Thyroid gland (tissue), 4 donors: ENCODE measurements around the gene IQGAP1. TPM values are rescaled to one million over a fixed set of nuclear protein-coding genes. Genes with fewer than 3 reads are reported as not detected.

Experiments used
- DNase-seq, 2 donors: peaks; one replicate each; pipeline ENCODE4 v3.0.0-alpha.2; 2019
- H3K27ac ChIP-seq, 3 donors: fragments of 200-600 bp; sonication (generic); 1 replicate in 2 of 3; 2 replicates in 1 of 3; pipeline ENCODE4 v1.5.1; 2016 to 2019; ENCODE audit warnings: mild to moderate bottlenecking in 1 of 3, moderate library complexity in 1 of 3
- H3K27me3 ChIP-seq: fragments of 200-600 bp; sonication (generic); one replicate; pipeline ENCODE4 v1.5.1; 2019
- H3K36me3 ChIP-seq, 2 donors: fragments of 200-600 bp; sonication (generic); one replicate each; pipeline ENCODE4 v1.5.1; 2016 to 2019
- H3K4me1 ChIP-seq, 2 donors: fragments of 200-600 bp; sonication (generic); one replicate each; pipeline ENCODE4 v1.5.1; 2017 to 2019
- H3K4me3 ChIP-seq, 3 donors: fragments of 200-600 bp; sonication (generic); replicated peaks in 1 of 3; 1 replicate in 2 of 3; 2 replicates in 1 of 3; pipeline ENCODE4 v1.5.1; 2016; ENCODE audit warnings: mild to moderate bottlenecking in 1 of 3
- H3K9me3 ChIP-seq: fragments of 200-600 bp; sonication (generic); one replicate; pipeline ENCODE4 v1.5.1; 2017
- POLR2A ChIP-seq, 2 donors: fragments of 450-650 bp; IDR thresholded peaks; one replicate each; pipeline ENCODE4 v1.6.1; 2017; ENCODE audit warnings: antibody characterized with exemption in 2 of 2, mild to moderate bottlenecking in 2 of 2, moderate library complexity in 1 of 2
- WGBS, 2 donors: methylation state at CpG; one replicate each; pipeline ENCODE4 v1.1.5; 2017; 5-methylcytosine and 5-hydroxymethylcytosine counted together
- intact Hi-C: fragments of 100-400 bp; cut with DNase I; formaldehyde crosslinking; loops from one replicate; pipeline ENCODE4 v1.15.1; 2023
- total RNA-seq, 4 donors: library from RNA; depleted of rRNA; stranded (reverse); fragments of >200 nt; gene quantifications; one replicate each; pipeline ENCODE4 v1.2.3, GENCODE V29; 2016
- TF ChIP-seq, protein P1 (sequence below), 6 experiments: fragments of 200-600 bp in 3 of 6; fragments of 450-650 bp in 3 of 6; sonication (generic) in 3 of 6; IDR thresholded peaks; one replicate each; pipeline ENCODE4 v1.5.1; 2016 to 2019; ENCODE audit warnings: antibody characterized with exemption in 6 of 6, mild to moderate bottlenecking in 2 of 6, inconsistent platforms in 1 of 6, moderate library complexity in 1 of 6

IQGAP1 gene
- total RNA-seq, 4 donors from 2014 or later: 222 to 290 (median 247) TPM

DNA sequence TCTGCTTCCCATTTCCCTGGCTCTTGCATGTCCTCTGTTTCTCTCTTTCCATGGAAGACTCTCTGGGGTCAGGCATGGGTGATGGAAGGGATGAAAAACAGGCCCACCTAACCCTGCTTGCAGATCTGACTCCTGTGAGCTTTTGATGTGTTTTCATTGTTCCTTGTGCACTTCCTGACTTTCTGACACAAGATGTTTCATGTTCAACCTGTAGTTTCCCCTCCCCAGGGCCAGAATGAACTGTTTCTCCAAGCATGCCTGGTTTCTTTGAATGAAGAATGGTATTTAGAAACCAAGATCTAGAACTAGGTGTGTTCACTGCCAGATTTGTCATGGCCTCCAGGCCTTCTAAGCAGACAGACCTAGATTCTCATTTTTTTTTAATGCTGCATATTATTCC lies 105.6 kb downstream of the IQGAP1 start:
- H3K27me3 ChIP-seq: no peaks in the 10 kb centered on the region
- no peaks in the 10 kb centered on the region for H3K9me3 ChIP-seq
- no peak overlapping the region for H3K27ac ChIP-seq
- DNase-seq: no peak
- H3K4me1 ChIP-seq: peaks cover 0 to 6% of the 10 kb centered on the region in 2 donors
- H3K36me3 ChIP-seq: peaks cover 74 to 80% of the 10 kb centered on the region in 2 donors
- no peak overlapping the region for H3K4me3 ChIP-seq
- intact Hi-C loops: no loop called here
- TF ChIP-seq, protein P1, sequence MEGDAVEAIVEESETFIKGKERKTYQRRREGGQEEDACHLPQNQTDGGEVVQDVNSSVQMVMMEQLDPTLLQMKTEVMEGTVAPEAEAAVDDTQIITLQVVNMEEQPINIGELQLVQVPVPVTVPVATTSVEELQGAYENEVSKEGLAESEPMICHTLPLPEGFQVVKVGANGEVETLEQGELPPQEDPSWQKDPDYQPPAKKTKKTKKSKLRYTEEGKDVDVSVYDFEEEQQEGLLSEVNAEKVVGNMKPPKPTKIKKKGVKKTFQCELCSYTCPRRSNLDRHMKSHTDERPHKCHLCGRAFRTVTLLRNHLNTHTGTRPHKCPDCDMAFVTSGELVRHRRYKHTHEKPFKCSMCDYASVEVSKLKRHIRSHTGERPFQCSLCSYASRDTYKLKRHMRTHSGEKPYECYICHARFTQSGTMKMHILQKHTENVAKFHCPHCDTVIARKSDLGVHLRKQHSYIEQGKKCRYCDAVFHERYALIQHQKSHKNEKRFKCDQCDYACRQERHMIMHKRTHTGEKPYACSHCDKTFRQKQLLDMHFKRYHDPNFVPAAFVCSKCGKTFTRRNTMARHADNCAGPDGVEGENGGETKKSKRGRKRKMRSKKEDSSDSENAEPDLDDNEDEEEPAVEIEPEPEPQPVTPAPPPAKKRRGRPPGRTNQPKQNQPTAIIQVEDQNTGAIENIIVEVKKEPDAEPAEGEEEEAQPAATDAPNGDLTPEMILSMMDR (IDR thresholded peaks at IDR 0.05): no peak
- TF ChIP-seq POLR2A (IDR thresholded peaks at IDR 0.05): no peak

- DNase-seq: no peak
- H3K9me3 ChIP-seq: no peaks in the 10 kb centered on the region
- intact Hi-C loops: no loop called here
- H3K27me3 ChIP-seq: no peaks in the 10 kb centered on the region
- no peak for TF ChIP-seq POLR2A (IDR thresholded peaks at IDR 0.05)
- TF ChIP-seq, protein P1 (IDR thresholded peaks at IDR 0.05): no peak
- peaks cover 0 to 6% of the 10 kb centered on the region in 2 donors for H3K4me1 ChIP-seq
- H3K36me3 ChIP-seq: peaks cover 79 to 80% of the 10 kb centered on the region in 2 donors
- H3K27ac ChIP-seq: no peak overlapping the region
- WGBS, 2 donors: 77 to 91% methylated on average over 3 of the region's 3 CpGs
- no peak overlapping the region for H3K4me3 ChIP-seq
Observed at GRCh38 chr15:90495067-90495466, 107.0 kb downstream of the IQGAP1 start.

DNA sequence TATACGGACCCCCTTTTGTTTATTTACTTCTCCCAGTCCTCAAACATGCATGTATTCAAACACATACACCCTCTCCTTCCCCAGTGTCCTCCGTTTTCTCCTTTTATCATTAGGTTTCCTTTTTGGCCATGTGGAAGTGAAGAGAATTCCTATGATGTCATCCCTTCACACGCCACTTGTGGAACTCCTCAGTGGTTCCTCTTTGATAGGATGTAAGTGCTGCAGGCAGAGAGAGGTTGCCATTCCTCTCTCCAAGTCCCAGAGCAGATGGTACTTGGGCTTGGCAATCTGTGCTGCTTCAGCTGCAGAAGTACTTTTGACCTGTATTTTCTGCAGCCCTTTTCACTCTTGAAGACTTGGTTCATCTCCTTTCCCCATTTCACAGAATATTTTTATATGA lies 108.7 kb downstream of the IQGAP1 start:
- H3K36me3 ChIP-seq: peaks cover 78 to 84% of the 10 kb centered on the region in 2 donors
- H3K4me1 ChIP-seq: peaks cover 0 to 6% of the 10 kb centered on the region in 2 donors
- H3K27me3 ChIP-seq: no peaks in the 10 kb centered on the region
- no peak for DNase-seq
- no peak overlapping the region for H3K27ac ChIP-seq
- intact Hi-C loops: no loop called here
- no peak for TF ChIP-seq POLR2A (IDR thresholded peaks at IDR 0.05)
- TF ChIP-seq, protein P1 (IDR thresholded peaks at IDR 0.05): no peak
- no peak overlapping the region for H3K4me3 ChIP-seq
- no peaks in the 10 kb centered on the region for H3K9me3 ChIP-seq
- 76 to 78% methylated on average over 3 of the region's 3 CpGs for WGBS, 2 donors

DNA sequence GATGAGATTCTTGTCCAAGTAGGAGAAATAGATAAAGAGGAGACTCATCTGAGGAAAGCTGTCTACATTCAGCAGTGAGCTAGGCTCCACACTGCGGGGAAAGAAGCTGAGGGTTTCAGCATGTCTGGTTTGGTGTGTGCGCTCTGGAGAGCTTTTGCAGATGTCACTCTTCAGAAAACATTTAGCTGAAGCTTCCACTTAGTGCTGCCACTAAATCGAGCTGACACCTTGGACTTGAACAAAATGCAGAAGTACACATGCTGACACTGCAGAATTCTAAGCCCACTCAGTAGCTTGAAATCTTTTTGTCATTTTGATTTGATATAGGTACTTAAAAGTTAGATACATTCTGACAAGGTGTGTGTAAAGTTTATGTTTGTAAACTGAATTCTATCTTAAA lies 109.3 kb downstream of the IQGAP1 start:
- Histone ChIP-seq H3K27ac (no peak overlapping the region), H3K4me3 (no peak overlapping the region), H3K27me3 (no peaks in the 10 kb centered on the region), H3K36me3 (peaks cover 72 to 84% of the 10 kb centered on the region in 2 donors), H3K4me1 (peaks cover 0 to 6% of the 10 kb centered on the region in 2 donors), H3K9me3 (no peaks in the 10 kb centered on the region)
- no peak for DNase-seq
- TF ChIP-seq POLR2A (IDR thresholded peaks at IDR 0.05): no peak
- TF ChIP-seq, protein P1 (IDR thresholded peaks at IDR 0.05): no peak
- 72 to 76% methylated on average over 3 of the region's 3 CpGs for WGBS, 2 donors
- intact Hi-C loops: no loop called here

DNA sequence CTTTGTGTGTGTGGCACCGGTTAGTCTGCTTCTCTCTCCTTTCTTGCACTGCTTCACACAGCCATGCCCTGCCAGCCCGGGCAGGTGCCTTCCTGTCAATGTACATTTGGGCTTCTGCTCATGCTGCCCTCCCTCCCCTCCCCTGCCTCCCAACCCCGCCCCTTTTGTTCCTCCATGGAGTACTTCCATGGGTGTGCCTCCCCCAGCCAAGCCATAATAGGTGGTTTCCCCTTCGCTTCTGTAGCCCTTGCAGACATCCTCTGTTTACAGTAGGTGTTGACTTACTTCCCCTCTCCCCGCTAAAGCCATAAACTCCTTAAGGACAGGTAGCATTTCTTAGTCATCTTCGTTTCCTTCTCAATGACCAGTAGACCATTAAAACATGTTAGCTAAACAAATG lies 109.9 kb downstream of the IQGAP1 start:
- H3K4me3 ChIP-seq: no peak overlapping the region
- H3K36me3 ChIP-seq: peaks cover 67 to 80% of the 10 kb centered on the region in 2 donors
- H3K9me3 ChIP-seq: no peaks in the 10 kb centered on the region
- peaks cover 0 to 6% of the 10 kb centered on the region in 2 donors for H3K4me1 ChIP-seq
- intact Hi-C loops: no loop called here
- H3K27me3 ChIP-seq: no peaks in the 10 kb centered on the region
- WGBS, 2 donors: 82 to 84% methylated on average over 6 of the region's 6 CpGs
- no peak overlapping the region for H3K27ac ChIP-seq
- TF ChIP-seq, protein P1 (IDR thresholded peaks at IDR 0.05): no peak
- no peak for TF ChIP-seq POLR2A (IDR thresholded peaks at IDR 0.05)
- DNase-seq: no peak
